Stimulated activated CD4-positive, alpha-beta T cell treated with anti-CD3 and anti-CD28 coated beads, Interleukin-1b, Interleukin-23, amount 100 ng/mL, for 24 hours (primary cell): ENCODE results near the gene PRICKLE2.

Experiments
- DNase-seq, 4 experiments: peaks; one replicate each; pipeline ENCODE4 v3.0.0-alpha.2; 2020; ENCODE audit warnings: low read depth in 4 of 4, low spot score in 1 of 4

PRICKLE2 gene, protein sequence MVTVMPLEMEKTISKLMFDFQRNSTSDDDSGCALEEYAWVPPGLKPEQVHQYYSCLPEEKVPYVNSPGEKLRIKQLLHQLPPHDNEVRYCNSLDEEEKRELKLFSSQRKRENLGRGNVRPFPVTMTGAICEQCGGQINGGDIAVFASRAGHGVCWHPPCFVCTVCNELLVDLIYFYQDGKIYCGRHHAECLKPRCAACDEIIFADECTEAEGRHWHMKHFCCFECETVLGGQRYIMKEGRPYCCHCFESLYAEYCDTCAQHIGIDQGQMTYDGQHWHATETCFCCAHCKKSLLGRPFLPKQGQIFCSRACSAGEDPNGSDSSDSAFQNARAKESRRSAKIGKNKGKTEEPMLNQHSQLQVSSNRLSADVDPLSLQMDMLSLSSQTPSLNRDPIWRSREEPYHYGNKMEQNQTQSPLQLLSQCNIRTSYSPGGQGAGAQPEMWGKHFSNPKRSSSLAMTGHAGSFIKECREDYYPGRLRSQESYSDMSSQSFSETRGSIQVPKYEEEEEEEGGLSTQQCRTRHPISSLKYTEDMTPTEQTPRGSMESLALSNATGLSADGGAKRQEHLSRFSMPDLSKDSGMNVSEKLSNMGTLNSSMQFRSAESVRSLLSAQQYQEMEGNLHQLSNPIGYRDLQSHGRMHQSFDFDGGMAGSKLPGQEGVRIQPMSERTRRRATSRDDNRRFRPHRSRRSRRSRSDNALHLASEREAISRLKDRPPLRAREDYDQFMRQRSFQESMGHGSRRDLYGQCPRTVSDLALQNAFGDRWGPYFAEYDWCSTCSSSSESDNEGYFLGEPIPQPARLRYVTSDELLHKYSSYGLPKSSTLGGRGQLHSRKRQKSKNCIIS

DNA sequence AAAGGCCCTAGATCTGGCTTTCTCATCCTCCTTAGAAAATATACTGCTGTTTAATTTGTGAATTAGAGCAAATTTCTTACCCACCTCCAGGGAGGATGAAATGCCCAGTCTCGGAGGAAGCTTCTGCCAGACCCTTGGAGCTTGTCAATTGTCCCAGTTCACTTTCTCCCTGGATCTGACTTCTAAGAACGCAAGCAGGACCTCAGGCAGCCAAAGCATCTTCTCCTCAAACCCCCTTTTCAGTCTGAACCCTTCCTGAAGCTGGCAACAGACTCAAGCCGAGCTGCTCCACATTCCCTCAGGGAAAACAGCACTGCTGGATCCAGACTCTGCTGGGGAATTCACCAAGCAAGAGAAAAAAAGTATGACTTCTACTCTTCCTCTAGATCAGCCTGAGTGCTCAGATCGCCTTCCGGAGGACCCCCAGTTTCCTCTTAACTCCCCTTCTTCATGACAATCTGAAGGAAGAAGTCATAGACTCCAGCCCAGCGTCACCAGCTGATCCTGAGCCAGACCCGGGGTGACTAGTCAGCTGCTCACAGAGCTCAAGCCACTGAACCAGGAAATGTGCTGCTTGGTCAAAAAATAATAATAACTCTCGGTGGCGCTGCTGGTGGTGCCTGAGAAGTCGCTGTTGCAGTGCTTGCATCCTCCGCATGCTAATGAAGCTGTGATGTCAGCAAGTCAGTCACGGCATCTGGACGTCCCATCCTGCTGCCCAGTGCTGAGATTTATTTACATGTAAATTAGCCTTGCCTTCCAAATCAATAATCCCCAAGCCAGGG is at the start of gene PRICKLE2:
Gene PRICKLE2, minus strand, starts transcription at position 641 of the 785 bp plus-strand sequence. CDS start 26,539 bp downstream, outside the sequence.
- no peak for DNase-seq

DNA sequence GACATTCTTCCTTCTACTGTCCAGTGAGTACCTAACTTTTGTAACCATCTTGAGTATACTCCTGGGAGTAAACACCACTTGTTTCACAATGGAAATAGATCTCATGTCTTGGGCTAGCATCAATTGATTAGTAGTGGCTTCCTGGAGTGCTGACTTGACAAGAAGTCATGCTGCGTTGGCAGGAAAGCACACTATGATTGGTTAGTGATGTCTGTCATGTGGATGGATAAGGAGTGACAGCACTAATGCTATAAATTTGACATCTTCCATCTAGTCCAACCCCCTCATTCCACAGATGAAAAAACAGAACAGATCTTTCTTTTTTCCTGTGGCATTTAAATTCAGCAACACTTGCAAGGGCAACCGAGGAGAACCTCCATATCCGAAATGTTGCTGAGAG is 47.6 kb upstream of the PRICKLE2 start:
- DNase-seq = no peak

DNA sequence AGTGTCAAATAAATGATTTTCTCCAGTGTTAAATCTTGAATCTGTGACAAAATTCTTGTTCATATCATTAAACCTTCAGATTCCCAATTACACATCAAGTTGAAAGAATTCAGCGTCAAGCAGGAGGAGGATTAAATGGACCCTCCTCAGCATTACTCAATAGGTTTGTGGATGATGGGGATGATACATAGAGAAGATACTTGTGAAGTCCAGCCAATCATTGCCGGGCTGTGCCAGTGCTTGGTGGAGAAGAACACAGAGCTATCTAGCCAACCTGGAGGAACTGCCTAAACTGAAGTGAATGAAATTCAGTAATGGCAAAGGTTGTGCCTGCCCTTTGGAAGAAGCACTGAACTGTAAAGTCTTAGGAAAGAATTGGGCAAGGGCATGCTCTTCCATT is 47.0 kb upstream of the PRICKLE2 start:
- no peak for DNase-seq

DNA sequence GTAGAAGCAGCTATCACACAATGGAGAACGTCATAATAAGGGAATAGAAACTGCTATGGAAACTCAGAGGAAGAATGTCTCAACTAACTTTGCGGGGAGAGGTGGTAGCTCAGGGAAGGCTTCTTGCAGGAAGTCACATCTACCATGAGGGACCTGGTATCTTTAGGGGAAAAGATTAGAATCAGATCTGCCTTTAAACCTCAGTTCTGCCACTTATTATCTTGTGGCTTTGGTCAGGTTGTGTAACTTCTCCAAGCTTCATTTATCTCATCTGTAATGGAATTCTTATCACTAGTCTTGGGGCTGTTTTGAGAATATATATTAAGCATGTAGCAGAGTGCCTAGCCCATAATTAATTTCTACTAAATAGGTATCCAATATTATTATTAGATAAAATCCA is 46.4 kb upstream of the PRICKLE2 start:
- DNase-seq = no peak

DNA sequence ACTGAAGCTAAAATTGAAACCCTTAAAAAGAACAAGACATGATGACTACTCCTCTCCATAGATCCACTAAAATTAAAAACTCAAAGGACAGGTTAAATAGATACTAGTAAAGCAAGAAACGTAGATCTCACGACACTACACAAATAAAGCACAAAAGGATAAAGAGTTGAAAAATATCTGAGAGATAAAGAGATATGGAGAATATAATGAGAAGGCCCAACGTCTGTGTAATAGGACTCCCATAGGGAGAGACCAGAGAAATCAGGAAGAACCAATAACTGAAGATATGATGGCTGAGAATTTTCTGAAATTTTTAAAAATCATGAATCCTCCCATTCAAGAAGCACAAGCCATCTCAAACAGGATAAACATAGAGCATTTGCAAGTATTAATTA is 45.6 kb upstream of the PRICKLE2 start:
- no peak for DNase-seq

DNA sequence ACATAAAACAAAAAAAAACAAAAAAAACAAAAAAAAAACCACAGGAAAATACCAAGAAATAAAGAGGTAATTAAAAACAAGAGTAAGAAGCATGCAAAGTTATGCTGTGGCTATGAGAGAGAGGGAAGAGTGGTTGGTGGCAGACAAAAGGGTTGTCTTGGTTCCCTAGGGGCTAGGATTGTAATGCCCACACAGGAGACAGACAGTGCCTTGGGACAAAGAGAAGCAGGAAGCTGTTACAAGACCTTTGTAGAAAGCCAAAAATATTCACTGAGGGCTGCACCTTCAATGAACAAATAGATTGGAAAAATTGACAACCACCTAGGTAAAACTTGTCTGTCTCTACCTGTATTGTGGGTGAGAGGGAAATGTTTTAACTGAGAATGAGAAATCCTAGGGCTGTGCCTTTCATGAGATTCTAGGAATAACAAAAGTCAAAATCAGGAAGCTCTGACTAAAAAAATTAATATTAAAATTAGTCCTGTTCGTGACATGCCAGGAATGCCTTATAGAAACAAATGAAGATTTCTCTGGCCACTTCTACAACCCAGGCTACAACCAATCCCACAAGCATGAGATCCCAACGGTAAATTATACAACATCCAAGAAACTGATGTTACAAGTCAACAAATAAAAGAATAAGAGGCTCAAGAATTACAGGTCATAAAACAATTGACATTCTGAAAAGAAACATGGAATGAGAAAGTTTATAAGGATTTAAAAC is 45.0 kb upstream of the PRICKLE2 start:
- DNase-seq = no peak

DNA sequence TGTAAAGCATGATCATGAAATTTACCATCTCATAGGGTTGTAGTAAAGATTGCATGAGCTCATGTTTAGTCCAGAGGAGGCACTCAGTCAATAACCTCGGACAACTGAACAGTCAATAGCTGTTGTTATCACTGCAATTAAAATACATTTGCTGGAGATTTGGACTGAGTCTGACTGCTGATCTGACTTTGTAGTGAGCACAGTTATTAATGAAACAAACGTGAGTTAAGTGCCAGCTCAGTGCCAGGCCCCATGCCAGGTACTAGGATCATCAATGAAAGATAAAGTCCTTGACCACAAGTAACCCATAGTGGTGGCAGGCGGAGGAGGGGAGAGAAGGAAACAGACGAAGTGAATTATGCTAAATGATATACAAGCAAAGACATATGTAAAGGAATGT is 43.7 kb upstream of the PRICKLE2 start:
- no peak for DNase-seq

DNA sequence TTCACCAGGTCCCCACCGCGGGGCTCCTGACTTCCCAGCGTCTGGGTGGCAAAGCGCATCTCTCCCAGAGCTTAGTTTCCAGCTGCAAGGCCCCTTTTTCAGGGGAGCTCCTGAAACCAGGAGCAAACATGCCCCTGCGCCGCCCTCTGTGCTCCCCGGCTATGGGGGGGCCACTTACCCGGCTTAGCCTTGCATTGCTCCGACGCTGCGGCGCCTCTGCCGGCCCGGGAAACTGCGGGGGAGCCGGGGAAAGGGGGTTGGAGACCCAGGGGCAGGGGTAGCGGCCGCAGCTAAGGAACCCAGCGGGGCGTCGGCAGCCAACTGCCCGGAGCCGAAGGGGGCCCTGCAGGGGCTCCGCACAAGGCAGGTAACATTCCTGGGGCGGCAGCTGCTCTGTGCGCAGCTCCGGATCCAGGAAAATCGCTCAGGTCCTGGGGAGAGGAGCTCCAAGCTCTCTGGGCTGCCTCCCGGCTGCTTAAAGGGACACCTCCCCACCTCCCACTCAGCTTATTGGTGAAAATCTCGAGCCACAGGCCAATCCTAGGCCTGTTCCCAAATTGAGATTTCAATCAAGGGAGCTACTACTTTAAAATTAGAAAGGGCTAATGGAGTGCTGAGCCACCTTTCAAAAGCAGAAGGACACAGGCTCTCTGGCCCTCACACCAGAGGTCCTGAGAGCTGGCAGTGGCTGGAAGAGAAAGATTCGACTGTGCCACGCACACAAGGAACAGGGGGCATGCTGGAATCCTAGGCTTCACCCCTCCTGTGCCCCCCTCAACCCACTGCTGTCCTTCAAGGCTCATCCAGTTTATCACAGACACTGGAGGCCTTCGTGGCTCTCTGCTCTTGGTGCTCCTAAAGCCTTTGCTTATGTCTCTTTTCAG is 42.7 kb upstream of the PRICKLE2 start:
- DNase-seq = no peak

DNA sequence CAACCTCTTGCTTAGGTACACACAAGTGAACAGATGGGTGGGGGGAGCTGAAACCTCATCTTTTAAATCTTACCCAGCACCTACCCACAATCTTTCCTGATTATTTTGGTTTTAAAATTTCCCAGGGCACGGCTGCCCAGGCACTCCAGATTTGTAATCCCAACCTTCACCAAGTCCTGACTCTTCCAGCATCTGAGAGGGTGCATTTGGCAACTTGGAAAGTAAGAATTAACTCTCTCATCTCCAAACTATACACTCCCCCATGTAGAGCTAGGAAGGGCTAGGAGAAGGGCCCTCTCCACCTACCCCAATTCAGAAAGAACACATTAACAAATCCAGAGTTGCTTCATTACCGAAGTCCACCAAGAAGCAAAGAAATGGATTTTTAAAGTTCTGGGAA is 41.7 kb upstream of the PRICKLE2 start:
- DNase-seq = no peak

DNA sequence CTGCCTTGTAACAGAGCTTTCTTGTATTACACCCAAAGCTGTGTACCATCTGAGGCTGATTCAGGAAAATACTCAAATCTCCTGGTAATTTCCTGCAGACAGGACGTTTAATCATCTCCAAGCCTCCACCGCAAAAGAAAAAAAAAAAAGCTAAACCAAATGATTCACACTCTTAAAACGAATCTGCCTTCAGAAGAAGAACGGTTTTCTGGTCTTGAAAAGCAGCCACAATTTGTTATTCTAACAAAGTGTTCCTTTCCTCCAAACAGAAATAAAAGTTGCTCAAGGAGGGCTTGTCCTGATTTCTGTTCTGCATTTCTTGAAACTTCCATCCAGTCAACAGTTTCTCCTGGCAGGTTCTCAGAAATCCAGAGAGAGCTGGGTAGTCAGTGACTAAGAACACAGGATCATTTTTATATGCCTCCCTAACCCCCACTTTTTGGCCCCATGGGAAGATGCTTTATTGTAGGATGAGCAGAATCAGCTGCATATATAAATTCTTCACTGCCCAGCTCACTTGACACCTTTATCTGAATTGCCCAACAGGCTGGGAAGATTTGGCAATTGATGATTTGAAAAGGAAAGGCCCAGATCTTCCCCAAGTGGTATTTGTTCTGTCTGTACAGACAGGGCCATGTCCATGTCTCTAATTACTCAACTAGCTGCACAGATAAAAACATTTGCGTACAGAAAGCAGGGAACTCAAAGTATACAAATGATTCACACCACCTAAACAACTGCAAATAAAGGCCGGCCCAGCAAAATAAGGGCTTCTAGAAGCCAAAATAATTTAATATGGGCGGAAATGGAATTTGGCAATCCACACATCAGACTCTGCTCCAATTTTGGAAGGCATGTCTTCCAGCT is 41.0 kb upstream of the PRICKLE2 start:
- DNase-seq = no peak

DNA sequence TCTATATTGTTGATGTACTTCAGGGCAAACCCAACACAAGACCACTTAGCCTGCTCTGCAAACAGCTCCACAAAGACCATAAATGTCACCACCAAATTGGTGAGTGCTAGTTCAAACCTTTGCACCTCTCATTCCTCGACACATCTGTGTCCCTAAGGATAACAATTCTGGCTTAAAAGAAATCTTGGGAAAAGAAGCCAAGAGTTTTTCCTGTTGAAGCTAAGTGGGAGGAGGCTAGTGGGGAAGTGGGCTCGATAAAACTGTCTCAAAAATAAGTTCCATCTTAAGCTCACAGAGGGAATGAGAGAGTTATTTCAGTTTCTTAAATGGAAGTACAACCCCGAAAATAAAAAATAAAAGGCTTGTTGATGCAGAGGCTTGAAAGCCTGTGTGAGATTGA is 40.4 kb upstream of the PRICKLE2 start:
- DNase-seq = no peak

DNA sequence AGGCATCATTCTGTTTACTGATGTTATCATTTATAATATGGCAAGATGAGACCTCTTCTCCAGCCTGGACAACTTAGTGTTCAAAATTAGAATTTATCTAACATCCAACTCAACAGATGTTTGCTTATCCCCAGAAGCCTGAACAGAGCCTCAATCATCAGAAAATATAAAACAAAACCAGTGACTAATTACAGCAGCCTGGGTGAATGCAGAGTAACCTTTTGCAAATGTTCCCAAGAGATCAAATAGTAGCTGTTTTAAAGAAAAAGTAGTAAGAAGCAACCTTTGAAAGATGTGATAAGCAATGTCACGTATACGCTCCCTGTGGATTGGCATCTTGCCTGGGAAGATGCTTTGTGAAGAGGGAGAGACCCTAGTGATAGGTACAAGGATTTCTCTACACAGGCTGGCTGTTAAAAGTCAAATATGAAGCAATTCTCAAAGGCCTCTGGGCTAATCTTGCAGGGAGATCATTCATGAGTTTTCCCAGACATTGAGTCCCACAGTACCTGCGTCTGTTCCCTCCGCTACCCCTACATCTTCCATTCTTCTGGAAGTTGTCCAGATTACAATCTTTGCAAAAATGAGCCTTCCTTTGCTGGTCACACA is 39.3 kb upstream of the PRICKLE2 start:
- DNase-seq = no peak

DNA sequence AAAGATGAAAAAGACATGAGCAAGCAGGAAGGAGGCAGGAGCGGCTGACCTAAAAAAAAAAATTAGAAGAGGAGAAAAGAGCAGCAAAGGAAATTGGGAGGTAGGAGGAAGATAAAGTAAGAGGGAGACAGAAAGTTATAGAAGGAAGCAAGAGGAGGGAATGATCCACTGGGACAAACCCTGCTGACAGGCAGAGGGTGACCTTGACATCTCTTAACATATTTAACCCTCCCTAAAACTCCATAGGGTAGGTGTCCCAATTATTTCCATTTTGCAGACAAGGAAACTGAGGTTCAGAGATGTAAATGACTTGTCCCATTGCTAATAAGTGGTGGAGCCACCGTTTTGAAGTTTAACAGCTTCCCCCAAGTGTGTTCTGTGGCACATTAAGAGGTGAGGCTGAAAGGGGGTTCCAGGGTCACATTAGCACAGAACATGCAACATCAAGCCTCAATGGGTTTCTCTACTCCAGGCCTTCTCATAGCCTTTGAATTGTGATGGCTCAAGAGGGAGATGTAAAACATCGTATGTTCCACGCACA is 37.4 kb upstream of the PRICKLE2 start:
- no peak for DNase-seq

DNA sequence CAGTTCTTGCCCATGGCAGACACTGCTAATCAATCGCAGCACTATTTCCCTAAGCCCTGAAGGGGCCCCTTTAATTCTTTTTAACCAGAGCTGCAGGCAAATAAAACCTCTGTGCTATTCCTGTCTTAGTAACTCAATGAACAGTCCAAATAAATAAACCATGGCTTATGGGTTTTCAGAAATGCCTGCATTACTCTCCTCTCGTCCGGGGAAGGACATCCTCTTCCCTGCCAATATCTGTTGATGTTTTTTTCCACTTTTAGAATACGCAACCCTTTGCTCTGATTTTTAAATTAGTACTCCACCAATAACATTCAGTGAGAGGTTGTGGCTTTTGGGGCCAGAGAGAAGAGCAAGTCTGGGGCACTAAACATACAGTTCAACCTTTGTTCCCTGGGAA is 35.2 kb upstream of the PRICKLE2 start:
- DNase-seq = no peak

DNA sequence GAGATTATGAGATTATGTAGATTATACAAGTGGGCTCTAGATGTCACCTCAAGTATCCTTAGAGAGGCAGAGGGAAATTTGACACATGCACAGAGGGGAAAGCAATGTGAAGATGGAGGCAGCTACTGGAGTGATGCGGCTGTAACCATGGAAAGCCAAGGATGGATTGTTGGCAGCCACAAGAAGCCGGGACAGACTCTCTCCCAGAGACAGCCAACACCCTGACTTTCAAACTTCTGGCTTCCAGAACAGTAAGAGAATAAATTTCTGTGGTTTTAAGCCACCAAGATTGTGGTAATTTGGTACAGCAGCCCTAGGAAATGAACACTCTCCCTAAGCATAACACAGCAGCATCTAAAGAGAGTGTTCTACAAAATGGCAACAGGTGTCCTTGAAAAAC is 34.4 kb upstream of the PRICKLE2 start:
- DNase-seq = no peak

DNA sequence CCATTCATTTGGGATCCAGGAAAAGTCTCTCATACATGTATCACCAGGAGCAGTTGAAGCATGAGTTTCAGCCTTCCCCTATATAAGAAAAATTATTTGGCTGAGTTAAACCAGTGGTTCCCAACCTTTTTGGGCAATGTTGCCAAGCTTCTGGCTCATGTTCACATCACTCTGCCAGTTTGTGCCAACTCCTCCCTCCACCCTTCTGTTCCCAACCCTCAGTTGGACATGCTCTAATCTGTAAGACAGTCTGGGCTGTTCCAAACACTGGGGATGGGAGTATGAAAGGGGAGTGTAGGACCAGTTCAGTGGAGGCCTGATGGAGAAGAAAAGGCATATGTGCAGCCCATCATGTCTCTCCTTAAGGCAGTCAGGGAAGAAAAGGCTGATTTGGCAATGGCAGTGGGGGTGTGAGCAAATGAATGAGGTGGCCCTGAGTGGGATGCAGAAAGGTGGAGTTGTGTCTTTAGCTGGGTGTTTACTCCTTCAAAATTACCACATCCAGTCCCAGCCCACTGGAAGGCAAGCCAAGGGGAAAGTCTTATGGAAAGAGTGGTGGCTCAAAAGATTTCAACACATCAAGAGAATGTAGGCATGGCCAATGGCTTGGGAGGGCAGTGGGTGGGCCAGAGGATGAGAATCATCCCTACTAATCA is 32.0 kb upstream of the PRICKLE2 start:
- DNase-seq = no peak

DNA sequence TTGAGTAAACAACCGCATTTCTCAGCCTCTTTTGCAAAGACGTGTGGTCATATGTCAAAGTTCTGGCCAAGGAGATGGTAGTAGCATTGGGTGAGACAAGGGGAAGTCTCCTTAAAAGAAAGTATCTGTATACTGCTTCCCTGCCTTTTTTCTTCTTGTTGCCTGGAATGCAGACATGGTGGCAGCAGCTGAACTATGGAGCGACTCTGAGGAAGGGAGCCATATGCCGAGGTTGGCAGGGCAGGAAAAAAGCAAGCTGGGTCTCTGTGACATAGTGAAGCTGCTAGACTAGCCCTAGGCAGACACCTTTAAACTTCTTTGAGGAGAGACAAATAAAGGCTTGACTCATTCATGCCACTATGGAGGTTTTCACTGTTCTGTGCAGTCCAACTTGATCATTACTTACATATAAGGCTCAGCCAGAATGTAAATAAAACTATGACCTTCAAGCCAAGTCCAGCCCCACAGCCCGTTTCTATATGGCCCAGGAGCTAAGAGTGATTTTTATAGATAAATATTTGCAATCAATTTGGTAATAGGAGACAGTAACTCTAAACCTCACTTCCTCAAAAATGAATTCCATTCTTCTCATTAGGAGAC is 30.6 kb upstream of the PRICKLE2 start:
- DNase-seq = no peak
